Left ventricle myocardium inferior (tissue), 1 donor: ENCODE measurements around the gene ADAM19. TPM values are rescaled to one million over a fixed set of nuclear protein-coding genes. Genes with fewer than 3 reads are reported as not detected.

ENCODE experiments used
- DNase-seq: peaks from one replicate; pipeline ENCODE4 v3.0.0-alpha.2; 2020
- H3K27ac ChIP-seq: fragments of 200-600 bp; replicated peaks from 2 replicates; pipeline ENCODE4 v1.8.0; 2021
- H3K27me3 ChIP-seq: fragments of 200-600 bp; 2 replicates; pipeline ENCODE4 v1.8.0; 2021; ENCODE audit warnings: low read depth
- H3K36me3 ChIP-seq: fragments of 200-600 bp; 2 replicates; pipeline ENCODE4 v1.8.0; 2021
- H3K4me1 ChIP-seq: fragments of 200-600 bp; 2 replicates; pipeline ENCODE4 v1.8.0; 2021
- H3K4me3 ChIP-seq: fragments of 200-600 bp; 2 replicates; pipeline ENCODE4 v1.8.0; 2021; ENCODE audit warnings: mild to moderate bottlenecking, moderate library complexity
- H3K9me3 ChIP-seq: fragments of 200-600 bp; replicated peaks from 2 replicates; pipeline ENCODE4 v1.8.0; 2021
- intact Hi-C: fragments of 100-400 bp; cut with micrococcal nuclease; formaldehyde crosslinking; loops from one replicate; pipeline ENCODE4 v1.11.0; 2022
- total RNA-seq: library from RNA; stranded (reverse); fragmentation: NEBNext Ultra II Directional; extraction: Animal tissue kit (Norgen Biotek cat#: 25700); gene quantifications from one replicate; pipeline ENCODE4 v1.2.1, GENCODE V29; 2021
- TF ChIP-seq, protein P1 (sequence below): fragments of 200-600 bp; IDR thresholded peaks from 2 replicates; pipeline ENCODE4 v1.8.0; 2021; ENCODE audit warnings: antibody characterized with exemption, mild to moderate bottlenecking, borderline replicate concordance
- donor health status: DM: no; HTN: yes; CAD: no; lungs with severe emphysema.

ADAM19 gene
- total RNA-seq, 1 donor from 2014 or later = 17.7 TPM

GRCh38 chr5:157446412-157446935 lies 129.1 kb downstream of the ADAM19 start:
- TF ChIP-seq, protein P1, sequence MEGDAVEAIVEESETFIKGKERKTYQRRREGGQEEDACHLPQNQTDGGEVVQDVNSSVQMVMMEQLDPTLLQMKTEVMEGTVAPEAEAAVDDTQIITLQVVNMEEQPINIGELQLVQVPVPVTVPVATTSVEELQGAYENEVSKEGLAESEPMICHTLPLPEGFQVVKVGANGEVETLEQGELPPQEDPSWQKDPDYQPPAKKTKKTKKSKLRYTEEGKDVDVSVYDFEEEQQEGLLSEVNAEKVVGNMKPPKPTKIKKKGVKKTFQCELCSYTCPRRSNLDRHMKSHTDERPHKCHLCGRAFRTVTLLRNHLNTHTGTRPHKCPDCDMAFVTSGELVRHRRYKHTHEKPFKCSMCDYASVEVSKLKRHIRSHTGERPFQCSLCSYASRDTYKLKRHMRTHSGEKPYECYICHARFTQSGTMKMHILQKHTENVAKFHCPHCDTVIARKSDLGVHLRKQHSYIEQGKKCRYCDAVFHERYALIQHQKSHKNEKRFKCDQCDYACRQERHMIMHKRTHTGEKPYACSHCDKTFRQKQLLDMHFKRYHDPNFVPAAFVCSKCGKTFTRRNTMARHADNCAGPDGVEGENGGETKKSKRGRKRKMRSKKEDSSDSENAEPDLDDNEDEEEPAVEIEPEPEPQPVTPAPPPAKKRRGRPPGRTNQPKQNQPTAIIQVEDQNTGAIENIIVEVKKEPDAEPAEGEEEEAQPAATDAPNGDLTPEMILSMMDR = no peak
- Histone ChIP-seq H3K9me3 (no peaks in the 10 kb centered on the region), H3K4me1 (peaks cover 15% of the 10 kb centered on the region), H3K27me3 (no peaks in the 10 kb centered on the region), H3K27ac (no peak overlapping the region), H3K4me3 (no peak overlapping the region), H3K36me3 (no peaks in the 10 kb centered on the region)
- no peak for DNase-seq
- intact Hi-C loops = no loop called here

GRCh38 chr5:157445745-157446411 lies 129.7 kb downstream of the ADAM19 start:
- intact Hi-C loops = no loop called here

DNA sequence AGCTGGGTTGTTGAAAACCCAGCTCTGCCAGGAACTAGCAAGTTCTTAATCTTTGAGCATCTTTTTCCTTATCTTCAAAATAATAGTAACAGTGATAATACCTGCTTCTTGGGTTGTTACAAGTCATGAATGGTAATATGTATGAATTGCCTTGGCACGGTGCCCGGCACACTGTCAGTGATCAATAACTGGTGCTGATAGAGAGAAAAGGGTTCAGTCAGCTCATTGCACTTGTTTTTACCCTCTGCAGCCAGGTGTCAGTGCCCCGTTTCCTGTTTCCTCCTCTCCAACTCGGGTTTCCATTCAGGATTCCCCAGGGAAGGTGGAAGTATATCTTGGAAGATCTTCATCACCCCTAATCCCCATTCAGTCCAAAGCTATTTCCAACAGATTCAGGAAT lies 131.4 kb downstream of the ADAM19 start:
- TF ChIP-seq, protein P1 = no peak
- intact Hi-C loops = no loop called here
- Histone ChIP-seq H3K9me3 (no peaks in the 10 kb centered on the region), H3K27ac (no peak overlapping the region), H3K4me3 (no peak overlapping the region), H3K36me3 (no peaks in the 10 kb centered on the region), H3K27me3 (no peaks in the 10 kb centered on the region), H3K4me1 (peaks cover 7% of the 10 kb centered on the region)
- DNase-seq = no peak

More at GRCh38 chr5:157445745-157446411, 129.7 kb downstream of the ADAM19 start:
- Histone ChIP-seq H3K27ac (no peak overlapping the region), H3K36me3 (no peaks in the 10 kb centered on the region), H3K27me3 (no peaks in the 10 kb centered on the region), H3K4me1 (peaks cover 15% of the 10 kb centered on the region), H3K4me3 (no peak overlapping the region), H3K9me3 (no peaks in the 10 kb centered on the region)
- TF ChIP-seq, protein P1 = no peak
- no peak for DNase-seq

GRCh38 chr5:157443041-157443549 lies 132.5 kb downstream of the ADAM19 start:
- Histone ChIP-seq H3K4me1 (no peaks in the 10 kb centered on the region), H3K9me3 (no peaks in the 10 kb centered on the region), H3K27me3 (no peaks in the 10 kb centered on the region), H3K27ac (no peak overlapping the region), H3K36me3 (no peaks in the 10 kb centered on the region), H3K4me3 (no peak overlapping the region)
- DNase-seq = no peak
- intact Hi-C loops = no loop called here
- TF ChIP-seq, protein P1 = no peak

- H3K9me3 ChIP-seq = peaks cover 6% of the 10 kb centered on the region
- no peak overlapping the region for H3K27ac ChIP-seq
- intact Hi-C loops = no loop called here
- H3K4me1 ChIP-seq = peaks cover 4% of the 10 kb centered on the region
- no peaks in the 10 kb centered on the region for H3K36me3 ChIP-seq
- H3K4me3 ChIP-seq = no peak overlapping the region
- no peak for DNase-seq
- TF ChIP-seq, protein P1 = no peak
- no peaks in the 10 kb centered on the region for H3K27me3 ChIP-seq
Observed at GRCh38 chr5:157434096-157434495, 141.5 kb downstream of the ADAM19 start.
